Urothelium cell line (cell line): ENCODE results near the gene FHAD1.
"Not testable (repeated sequence)": the region's sequence is repeated elsewhere in the genome, so short reads cannot be mapped to it uniquely, and the experiment has no call there.

Source experiments
- DNase-seq: peaks from one replicate; pipeline ENCODE4 v3.0.0; 2011; ENCODE audit warnings: low spot score, mixed read lengths
- FAIRE-seq: peaks from 2 replicates; lab custom pipeline; 2011; peaks lifted over from hg19 to GRCh38; lab: Jason Lieb, UNC

Gene FHAD1

DNA sequence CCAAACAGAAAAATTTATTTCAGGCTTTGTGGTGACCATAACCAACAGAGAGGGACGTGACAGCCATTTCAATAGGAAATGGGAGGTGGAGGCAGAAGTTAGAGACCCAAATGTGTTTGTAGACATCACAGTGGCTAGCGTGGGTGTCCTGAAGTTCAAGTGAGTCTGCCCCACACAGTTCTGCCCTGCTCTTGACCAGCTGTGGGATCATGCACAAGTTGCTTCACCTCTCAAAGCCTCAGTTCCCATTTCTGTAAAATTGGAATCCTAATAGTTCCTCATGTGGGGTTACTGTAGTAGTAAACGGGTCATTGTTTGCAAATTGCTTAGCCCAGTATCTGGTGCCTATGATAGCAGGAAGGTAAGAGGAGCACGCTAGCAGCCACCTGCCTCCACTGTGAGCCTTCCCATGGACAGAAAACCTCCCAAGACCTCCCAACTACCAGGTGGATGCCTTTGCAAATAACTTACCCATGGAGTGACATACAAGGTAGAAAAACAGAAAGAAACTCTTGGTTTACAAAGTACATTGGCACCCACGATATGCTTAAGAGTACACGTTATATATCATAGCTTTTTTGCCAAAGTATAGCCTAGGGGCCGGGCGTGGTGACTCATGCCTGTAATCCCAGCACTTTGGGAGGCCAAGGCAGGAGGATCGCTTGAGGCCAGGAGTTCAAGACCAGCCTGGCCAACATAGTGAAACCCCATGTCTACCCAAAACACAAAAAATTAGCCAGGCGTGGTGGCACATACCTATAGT, 29.1 kb downstream of the FHAD1 start:
- no peak for DNase-seq
- FAIRE-seq = no peak

- FAIRE-seq = no peak
- DNase-seq = no peak
Observed at GRCh38 chr1:15276691-15277446, 29.8 kb downstream of the FHAD1 start.

GRCh38 chr1:15277447-15277838, 30.4 kb downstream of the FHAD1 start:
- FAIRE-seq = no peak
- no peak for DNase-seq

DNA sequence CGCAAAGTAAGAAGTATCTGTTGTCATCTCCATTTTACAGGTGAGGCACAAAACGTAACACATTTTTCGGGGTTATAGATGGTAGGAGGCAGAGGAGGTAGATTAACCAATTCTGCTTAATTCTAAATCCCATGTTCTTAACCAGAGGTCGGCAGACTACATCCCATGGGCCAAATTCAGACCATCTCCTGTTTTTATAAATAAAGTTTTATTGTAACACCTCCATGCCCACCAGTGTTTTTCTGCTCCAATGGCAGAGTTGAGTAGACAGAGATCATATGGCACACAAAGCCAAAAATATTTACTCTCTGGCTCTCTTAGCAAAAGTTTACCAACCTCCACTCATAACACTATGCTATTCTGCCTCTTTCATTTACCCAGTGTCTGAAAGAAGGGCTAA, 30.9 kb downstream of the FHAD1 start:
- DNase-seq = no peak
- no peak for FAIRE-seq

DNA sequence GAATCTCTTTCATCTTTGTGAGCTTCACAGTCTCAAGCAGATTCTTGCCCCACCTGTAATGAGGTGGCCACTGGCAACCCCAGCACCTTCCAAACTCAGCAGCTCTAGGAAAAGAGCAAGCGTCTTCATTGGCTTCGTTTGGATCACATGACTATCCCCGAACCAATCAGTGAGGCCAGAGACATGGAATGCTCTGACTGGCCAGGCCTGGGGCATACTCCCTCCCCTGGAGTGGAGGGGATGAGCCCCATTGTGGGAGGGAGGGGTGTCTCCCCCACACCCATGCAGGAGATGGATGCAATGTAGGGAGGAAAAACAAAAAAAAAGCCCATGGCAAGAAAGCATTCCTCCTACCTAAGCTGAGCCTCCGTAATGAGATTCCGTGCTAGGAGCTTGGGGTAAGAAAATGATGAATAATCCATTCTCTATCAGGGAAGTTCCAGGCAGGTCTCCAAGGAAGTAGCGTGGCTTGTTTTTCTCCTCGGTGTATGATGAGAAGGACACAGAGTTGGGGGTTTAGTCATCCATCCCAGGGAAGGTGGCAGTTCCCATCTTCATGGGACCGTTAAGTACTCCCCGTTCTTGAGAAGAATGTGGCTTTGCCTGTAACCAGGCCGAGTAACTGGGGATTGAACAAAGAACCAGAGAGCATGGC, 32.7 kb downstream of the FHAD1 start:
- no peak for FAIRE-seq

GRCh38 chr1:15280416-15280815, 33.4 kb downstream of the FHAD1 start:
- FAIRE-seq (no peak), DNase-seq (no peak)

More for the DNA sequence above, 32.7 kb downstream of the FHAD1 start:
- no peak for DNase-seq

- FAIRE-seq (no peak), DNase-seq (no peak)
Observed at GRCh38 chr1:15282038-15282437, 35.0 kb downstream of the FHAD1 start.

DNA sequence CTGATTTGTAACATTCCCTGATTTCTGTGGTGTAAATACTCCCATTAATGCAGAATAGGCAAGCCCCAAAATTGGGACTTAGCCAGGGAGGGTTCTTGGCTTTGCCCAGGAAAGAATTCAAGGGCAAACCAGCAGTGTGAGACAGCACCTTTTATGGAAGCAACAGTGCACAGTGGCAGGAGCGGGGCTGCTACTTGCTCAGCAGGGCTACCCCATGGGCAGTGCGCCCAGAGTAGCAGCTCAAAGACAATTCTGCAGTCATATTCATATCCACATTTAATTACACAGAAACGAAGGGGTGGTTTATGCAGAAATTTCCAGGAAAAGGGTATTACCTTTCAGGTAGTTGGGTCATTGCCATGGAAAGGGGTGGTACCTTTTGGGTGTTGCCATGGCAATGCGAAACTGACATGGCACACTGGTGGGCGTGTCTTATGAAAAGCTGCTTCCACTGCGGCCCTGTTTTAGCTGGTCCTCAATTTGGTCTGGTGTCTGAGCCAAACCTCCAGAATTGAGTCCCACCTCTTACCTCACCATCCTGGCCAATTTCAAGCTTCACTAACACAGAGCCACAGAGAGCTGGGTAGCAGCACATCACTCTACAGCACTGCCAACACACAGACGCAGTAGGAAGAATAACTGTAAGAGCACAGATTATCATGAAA, 35.9 kb downstream of the FHAD1 start:
- DNase-seq (no peak), FAIRE-seq (no peak)

DNA sequence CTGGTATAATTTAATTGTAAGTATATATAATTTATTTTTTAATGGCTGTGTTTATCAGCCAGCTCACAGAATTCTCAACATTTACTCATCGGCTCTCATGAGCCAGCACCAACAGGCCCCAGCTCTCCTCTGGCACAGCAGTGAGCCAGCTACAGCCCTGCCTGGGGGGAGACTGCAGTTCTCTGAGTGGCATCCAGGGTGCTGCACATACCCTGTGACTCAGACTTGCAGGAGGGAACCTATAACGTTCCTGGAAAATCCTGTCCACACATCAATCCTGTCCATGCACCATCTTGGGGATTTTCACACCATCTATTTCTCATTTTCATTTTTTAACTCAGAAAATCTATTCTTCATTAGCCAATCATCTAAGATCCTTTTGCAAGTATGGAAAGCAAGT, 36.5 kb downstream of the FHAD1 start:
- no peak for DNase-seq
- FAIRE-seq = no peak

- DNase-seq (no peak), FAIRE-seq (no peak)
Observed at GRCh38 chr1:15286452-15286851, 39.4 kb downstream of the FHAD1 start.

- DNase-seq (no peak), FAIRE-seq (no peak)
Observed at GRCh38 chr1:15287035-15287979, 40.3 kb downstream of the FHAD1 start.

DNA sequence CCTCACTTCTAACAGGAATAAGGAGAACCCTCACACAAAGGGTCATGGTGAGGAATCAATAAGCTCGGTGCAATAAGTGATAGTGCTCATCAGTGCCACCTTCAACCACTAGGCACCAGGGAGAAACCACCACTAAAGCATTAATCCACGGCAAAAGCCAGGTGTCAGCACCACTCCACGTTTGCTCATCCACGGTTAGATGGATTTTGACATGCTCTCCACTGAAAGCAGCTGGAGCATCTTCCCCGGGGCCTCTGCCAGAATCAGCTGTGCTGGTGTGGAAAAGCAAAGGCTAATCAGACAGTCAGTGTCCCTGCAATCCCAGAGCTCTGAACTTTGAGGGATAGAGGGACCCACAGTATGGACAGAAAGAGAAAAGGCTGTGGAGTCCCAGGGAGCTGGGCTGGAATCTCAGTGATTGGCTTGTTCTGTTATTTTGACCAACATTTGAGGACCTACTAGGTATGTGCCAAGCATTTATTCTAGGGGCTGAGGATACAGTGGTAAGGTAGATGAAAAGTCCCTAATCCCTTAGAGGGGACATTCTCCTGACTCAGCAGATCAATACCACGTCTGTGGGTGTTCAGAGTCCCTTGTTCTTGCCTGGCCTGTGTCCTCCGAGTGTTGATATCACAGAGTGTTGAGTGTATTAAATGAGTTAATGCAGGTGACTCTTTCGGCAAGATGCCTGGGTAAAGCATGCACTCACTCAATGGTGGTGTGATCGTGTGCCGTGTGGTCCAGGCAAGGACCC, 41.3 kb downstream of the FHAD1 start:
- DNase-seq = no peak
- FAIRE-seq = no peak

- no peak for FAIRE-seq
Observed at GRCh38 chr1:15289251-15289651, 42.2 kb downstream of the FHAD1 start.

DNA sequence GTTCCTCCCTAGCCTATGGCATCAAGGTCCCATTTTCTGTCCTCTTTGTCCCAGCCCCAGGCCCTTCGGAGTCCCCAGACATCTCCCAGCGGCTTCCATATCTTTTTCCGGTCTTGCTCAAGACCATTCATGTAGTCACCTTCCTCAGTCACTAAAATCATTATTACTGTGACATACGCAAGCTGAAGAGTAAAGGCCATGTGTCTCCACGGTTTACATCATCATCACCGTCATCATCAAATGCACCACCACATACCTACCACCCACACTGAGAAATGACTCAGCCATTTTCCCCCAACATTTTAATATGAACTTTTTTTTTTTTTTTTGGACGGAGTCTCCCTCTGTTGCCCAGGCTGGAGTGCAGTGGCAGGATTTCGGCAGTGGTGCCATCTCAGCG, 43.4 kb downstream of the FHAD1 start:
- DNase-seq (peak; percentile 46), FAIRE-seq (no peak)

More at GRCh38 chr1:15289251-15289651, 42.2 kb downstream of the FHAD1 start:
- DNase-seq = peak; percentile 22

DNA sequence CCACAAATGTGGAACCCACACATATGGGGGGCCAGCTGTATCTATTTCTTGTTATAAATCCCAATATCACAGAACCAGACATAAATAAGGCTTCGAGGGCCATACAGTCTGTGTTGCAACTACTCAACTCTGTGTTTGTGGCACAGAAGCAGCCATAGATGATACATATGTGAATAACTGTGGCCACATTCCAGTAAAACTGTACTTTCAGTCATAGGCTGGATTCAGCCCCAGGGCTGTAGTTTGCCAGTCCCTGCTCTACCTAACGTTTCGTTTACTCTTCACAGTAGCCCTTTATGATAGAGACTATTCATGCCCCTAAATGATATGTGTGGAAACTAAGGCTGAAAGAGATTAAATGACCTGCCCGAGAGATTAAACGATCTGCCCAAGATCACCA, 48.7 kb downstream of the FHAD1 start:
- no peak for FAIRE-seq
- no peak for DNase-seq

DNA sequence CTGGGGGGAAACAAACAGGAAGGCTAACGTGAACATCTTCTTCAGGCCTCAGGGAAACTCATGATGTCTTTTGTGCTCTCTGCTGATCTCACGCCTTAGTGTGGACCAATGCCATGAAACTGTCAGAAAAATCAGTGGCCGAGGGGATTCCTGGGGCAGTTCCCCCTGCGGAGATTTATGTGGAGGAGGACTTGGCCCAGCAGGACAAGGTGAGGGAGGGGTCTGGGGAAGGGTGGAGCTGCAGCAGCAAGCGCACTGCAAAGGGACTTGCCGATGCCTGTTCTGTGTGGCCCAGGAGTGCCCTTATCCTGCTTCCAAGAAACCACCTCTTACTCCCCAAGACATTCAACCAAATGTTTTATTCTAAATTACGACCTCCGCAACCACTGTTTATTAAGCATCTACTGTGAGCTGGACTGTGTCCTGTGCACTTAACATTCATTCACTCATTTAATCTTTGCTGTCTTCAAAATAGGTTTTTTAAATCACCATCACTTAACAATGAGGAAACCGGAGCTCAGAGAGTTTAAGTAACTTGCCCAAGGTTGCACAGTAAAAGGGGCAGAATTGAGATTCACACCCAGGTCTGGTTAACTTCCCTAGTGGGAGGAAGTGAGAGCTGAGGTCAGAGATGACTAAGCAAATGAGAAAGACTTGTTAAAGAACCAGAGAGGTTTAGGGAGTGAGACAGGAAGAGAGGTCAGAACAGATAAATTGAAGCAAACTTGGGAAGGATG, 49.7 kb downstream of the FHAD1 start:
- FAIRE-seq = no peak

DNA sequence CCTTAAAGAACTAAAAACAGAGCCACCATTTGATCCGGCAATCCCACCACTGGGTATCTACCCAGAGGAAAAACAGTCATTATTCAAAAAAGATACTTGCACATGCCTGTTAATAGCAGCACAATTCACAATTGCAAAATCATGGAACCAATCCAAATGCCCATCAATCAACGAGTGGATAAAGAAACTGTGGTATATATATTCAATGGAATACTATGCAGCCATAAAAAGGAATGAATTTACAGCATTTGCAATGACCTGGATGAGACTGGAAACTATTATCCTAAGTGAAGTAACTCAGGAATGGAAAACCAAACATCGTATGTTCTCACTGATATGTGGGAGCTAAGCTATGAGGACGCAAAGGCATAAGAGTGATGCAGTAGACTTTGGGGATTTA, 51.0 kb downstream of the FHAD1 start:
- not testable (repeated sequence) for DNase-seq, FAIRE-seq

More for the DNA sequence above, 49.7 kb downstream of the FHAD1 start:
- DNase-seq = no peak

DNA sequence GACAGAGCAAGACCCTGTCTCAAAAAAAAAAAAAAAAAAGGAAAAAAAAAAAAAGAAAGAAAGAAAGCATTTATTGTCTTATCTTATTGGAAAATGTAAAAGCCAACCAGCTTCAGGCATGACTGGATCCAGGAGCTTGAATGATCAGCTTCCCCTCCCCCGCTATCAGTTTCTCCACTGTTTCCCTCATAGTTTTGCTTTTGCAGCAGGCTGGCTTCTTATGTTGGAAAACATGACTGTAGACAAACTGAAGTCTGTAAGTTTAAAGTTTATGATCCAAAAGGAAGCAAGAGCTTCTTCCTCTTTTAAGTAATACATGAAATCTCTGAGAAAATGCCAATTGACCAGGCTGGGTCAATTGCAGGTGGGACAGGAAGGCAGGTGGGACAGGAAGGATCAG, 52.2 kb downstream of the FHAD1 start:
- DNase-seq (no peak), FAIRE-seq (no peak)

- no peak for DNase-seq
- FAIRE-seq = no peak
Observed at GRCh38 chr1:15299806-15300205, 52.8 kb downstream of the FHAD1 start.
